T47D (cell line): ENCODE results near the gene MATN1.

ENCODE experiments used
- DNase-seq, 2 experiments: peaks; one replicate each; pipeline versions ENCODE4 v3.0.0 to v3.0.0-alpha.2; 2011 to 2012; ENCODE audit warnings: low read depth in 1 of 2, low spot score in 1 of 2
- JUND ChIP-seq: IDR thresholded peaks from 2 replicates; pipeline ENCODE4 v1.6.1; 2012; ENCODE audit warnings: low read depth
- in situ Hi-C: cut with HindIII; loops from 2 replicates; pipeline ENCODE4 v1.10.0; 2016; ENCODE audit warnings: low sequenced_read_pairs, low pct_unique_long_range_greater_than_20kb

Gene MATN1

GRCh38 chr1:30754684-30755171 is 31.3 kb upstream of the MATN1 start:
- in situ Hi-C loops, result no loop called here
- no peak for TF ChIP-seq JUND
- DNase-seq, result no peak

DNA sequence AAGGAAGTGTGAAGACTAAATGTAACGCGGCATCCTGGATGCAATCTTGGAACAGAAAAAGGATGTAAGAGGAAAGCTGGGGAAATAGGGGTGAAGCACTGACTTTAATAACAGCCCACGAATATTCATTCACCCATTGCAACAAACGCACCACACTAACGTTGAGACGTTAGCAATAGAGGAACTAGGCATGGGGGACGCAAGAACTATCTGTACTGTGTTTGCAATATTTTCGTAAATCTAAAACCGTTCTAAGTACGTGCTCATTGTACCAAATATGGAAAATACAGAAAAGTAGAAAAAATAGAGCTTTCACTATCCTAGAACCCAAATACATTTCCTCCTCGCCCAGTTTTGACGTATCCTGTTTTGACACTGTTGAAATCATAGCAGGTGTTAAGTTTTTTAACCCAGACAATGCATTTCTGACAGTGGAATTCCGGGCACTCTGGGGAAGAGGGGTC is 30.3 kb upstream of the MATN1 start:
- in situ Hi-C loops, result no loop called here
- no peak for DNase-seq
- no peak for TF ChIP-seq JUND

- in situ Hi-C loops, result no loop called here
- no peak for TF ChIP-seq JUND
- no peak for DNase-seq
These were observed 29.7 kb upstream of the MATN1 start for GRCh38 chr1:30753118-30753517.

- no peak for DNase-seq
- no peak for TF ChIP-seq JUND
- in situ Hi-C loops, result no loop called here
These were observed 29.2 kb upstream of the MATN1 start for GRCh38 chr1:30752651-30752908.

GRCh38 chr1:30751830-30752650 is 28.7 kb upstream of the MATN1 start:
- DNase-seq, result no peak
- TF ChIP-seq JUND, result no peak
- in situ Hi-C loops, result no loop called here

- no peak for TF ChIP-seq JUND
- in situ Hi-C loops, result no loop called here
- DNase-seq, result no peak
These were observed 27.4 kb upstream of the MATN1 start for GRCh38 chr1:30750731-30751291.

GRCh38 chr1:30749691-30750583 is 26.6 kb upstream of the MATN1 start:
- DNase-seq, result no peak
- no peak for TF ChIP-seq JUND
- in situ Hi-C loops, result no loop called here

DNA sequence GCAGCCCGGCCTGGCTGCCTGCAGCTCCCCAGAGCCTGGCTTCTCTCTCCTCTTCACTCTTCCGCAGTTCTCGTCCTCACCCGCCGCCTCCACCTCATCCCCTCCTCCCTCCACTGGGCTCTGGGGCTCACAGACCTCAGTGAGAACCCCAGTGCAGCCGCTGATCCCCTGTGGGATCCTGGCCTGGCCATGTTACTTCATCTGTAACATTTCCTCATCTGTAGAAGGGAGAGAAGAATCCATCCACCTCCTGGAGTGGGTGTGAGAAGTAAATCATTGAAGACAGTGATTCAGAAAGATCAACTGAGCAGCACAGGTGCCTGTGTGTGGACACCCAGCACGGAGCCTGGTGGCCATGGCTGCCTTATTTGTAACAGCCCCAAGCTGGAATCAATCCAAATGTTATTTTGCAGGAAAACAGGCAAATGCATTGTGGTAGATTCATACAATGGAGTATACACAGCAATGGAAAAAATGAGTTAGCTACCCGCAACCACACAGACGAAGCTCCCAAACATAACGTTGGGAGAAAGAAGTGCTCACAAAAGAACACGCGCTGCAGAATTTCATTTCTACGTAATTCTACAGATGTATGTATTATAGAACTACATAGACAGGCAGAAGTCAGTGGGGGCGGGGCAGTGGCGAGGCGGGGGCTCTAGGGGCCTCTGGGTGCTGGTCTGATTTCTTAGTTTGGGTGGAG is 25.5 kb upstream of the MATN1 start:
- no peak for TF ChIP-seq JUND
- in situ Hi-C loops, result no loop called here
- DNase-seq, result no peak

DNA sequence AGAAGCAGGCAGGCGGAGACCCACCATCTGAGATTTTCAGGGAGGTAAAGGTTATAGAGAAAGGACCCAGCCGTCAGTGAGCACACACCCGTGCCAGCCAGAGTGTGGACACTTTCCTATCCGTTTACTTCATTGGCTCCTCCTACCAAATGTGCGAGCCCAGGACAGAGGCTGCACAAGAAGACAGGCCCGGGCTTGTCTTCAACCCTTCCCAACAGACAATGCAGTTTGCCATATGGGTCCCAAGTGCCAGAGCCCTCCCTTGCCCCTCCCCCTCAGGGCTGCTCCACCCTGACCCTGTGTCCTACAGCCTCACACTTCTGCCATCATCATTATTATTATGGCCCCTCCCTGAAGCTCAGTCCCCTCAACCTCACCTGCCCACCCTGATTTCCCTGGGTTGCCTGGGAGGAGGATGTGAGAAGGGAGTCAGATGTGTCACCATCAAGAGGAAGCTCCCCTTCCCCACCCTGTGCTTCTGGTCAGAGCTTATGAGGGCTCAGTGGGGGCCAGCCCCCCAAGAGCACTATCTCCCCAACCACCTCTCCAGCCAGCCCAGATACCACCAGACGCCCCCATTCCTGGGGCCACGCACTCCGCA is 24.8 kb upstream of the MATN1 start:
- in situ Hi-C loops, result no loop called here
- TF ChIP-seq JUND, result no peak
- peak in 1 of 2 experiments; percentile 37 for DNase-seq

- TF ChIP-seq JUND, result no peak
- no peak for DNase-seq
- in situ Hi-C loops, result no loop called here
These were observed 23.9 kb upstream of the MATN1 start for GRCh38 chr1:30747033-30748008.
